GM10266 (cell line): ENCODE data around the gene GPR39.

ENCODE experiments used
- DNase-seq: peaks from one replicate; pipeline ENCODE4 v3.0.0; 2012; ENCODE audit errors: extremely low spot score
- CTCF ChIP-seq: IDR thresholded peaks from 2 replicates; pipeline ENCODE4 v1.5.1; 2012; ENCODE audit warnings: mild to moderate bottlenecking, low read depth; ENCODE audit not compliant: control insufficient read depth, insufficient read depth; ENCODE audit errors: missing control alignments

Gene GPR39

GRCh38 chr2:132659331-132659730 lies 242.7 kb downstream of the GPR39 start:
- no peak for DNase-seq
- no peak for TF ChIP-seq CTCF

- TF ChIP-seq CTCF = no peak
- DNase-seq = no peak
These were observed 246.1 kb downstream of the GPR39 start for GRCh38 chr2:132662732-132663131.

- no peak for TF ChIP-seq CTCF
These were observed 247.5 kb downstream of the GPR39 start for GRCh38 chr2:132664096-132664495.

GRCh38 chr2:132665401-132666140 lies 249.0 kb downstream of the GPR39 start:
- no peak for DNase-seq
- no peak for TF ChIP-seq CTCF

More at GRCh38 chr2:132664096-132664495, 247.5 kb downstream of the GPR39 start:
- no peak for DNase-seq

- TF ChIP-seq CTCF = no peak
These were observed 251.1 kb downstream of the GPR39 start for GRCh38 chr2:132667706-132668105.

GRCh38 chr2:132668189-132668823 lies 251.7 kb downstream of the GPR39 start:
- no peak for TF ChIP-seq CTCF
- DNase-seq = no peak

More at GRCh38 chr2:132667706-132668105, 251.1 kb downstream of the GPR39 start:
- DNase-seq = no peak
